Trophoblast cell (in vitro differentiated cells and primary cell): ENCODE data around the gene OR10X1. TPM values are rescaled to one million over a fixed set of nuclear protein-coding genes. Genes with fewer than 3 reads are reported as not detected.

Source experiments
- DNase-seq, 2 donors: peaks; one replicate each; pipeline ENCODE4 v3.0.0-alpha.2; 2016
- H2AFZ ChIP-seq: 2 replicates; pipeline ENCODE4 v1.6.1; 2013; ENCODE audit warnings: low read length, moderate library complexity, mild to moderate bottlenecking; ENCODE audit not compliant: insufficient read depth, poor library complexity
- H2AK5ac ChIP-seq: 2 replicates; pipeline ENCODE4 v1.6.1; 2013; ENCODE audit warnings: mild to moderate bottlenecking, low read length
- H2BK120ac ChIP-seq: 2 replicates; pipeline ENCODE4 v1.6.1; 2013; ENCODE audit warnings: low read length, mild to moderate bottlenecking, moderate library complexity; ENCODE audit not compliant: insufficient read depth, poor library complexity
- H2BK12ac ChIP-seq: 2 replicates; pipeline ENCODE4 v1.6.1; 2013; ENCODE audit warnings: mild to moderate bottlenecking, low read length, moderate library complexity
- H2BK5ac ChIP-seq: 2 replicates; pipeline ENCODE4 v1.6.1; 2013; ENCODE audit warnings: low read length, low read depth, moderate library complexity, mild to moderate bottlenecking; ENCODE audit not compliant: poor library complexity
- H3K14ac ChIP-seq: 2 replicates; pipeline ENCODE4 v1.6.1; 2013; ENCODE audit warnings: mild to moderate bottlenecking, low read length
- H3K18ac ChIP-seq: 2 replicates; pipeline ENCODE4 v1.6.1; 2013; ENCODE audit warnings: mild to moderate bottlenecking, low read length
- H3K23ac ChIP-seq: 2 replicates; pipeline ENCODE4 v1.6.1; 2013; ENCODE audit warnings: low read length
- H3K27ac ChIP-seq: 2 replicates; pipeline ENCODE4 v1.5.1; 2013; ENCODE audit warnings: low read depth, mild to moderate bottlenecking, inconsistent platforms, low read length, moderate library complexity
- H3K27me3 ChIP-seq: 2 replicates; pipeline ENCODE4 v1.6.1; 2013; ENCODE audit warnings: inconsistent platforms, mild to moderate bottlenecking, low read length, moderate library complexity; ENCODE audit not compliant: insufficient read depth
- H3K36me3 ChIP-seq, 2 experiments: 1 replicate in 1 of 2; 2 replicates in 1 of 2; pipeline ENCODE4 v1.6.1; 2013; ENCODE audit warnings: low read length in 2 of 2, mild to moderate bottlenecking in 2 of 2, moderate library complexity in 1 of 2; ENCODE audit not compliant: insufficient read depth in 2 of 2, control insufficient read depth in 1 of 2
- H3K4ac ChIP-seq: 2 replicates; pipeline ENCODE4 v1.6.1; 2013; ENCODE audit warnings: low read depth, mild to moderate bottlenecking, low read length, moderate library complexity
- H3K4me1 ChIP-seq, 2 experiments: 1 replicate in 1 of 2; 2 replicates in 1 of 2; pipeline ENCODE4 v1.6.1; 2013; ENCODE audit warnings: low read length in 2 of 2, mild to moderate bottlenecking in 2 of 2, moderate library complexity in 1 of 2; ENCODE audit not compliant: insufficient read depth in 2 of 2, control insufficient read depth in 1 of 2
- H3K4me2 ChIP-seq: 2 replicates; pipeline ENCODE4 v1.6.1; 2013; ENCODE audit warnings: inconsistent platforms, mild to moderate bottlenecking, low read length, moderate library complexity
- H3K4me3 ChIP-seq: 2 replicates; pipeline ENCODE4 v1.5.1; 2013; ENCODE audit warnings: mild to moderate bottlenecking, low read depth, low read length, inconsistent platforms
- H3K79me1 ChIP-seq: one replicate; pipeline ENCODE4 v1.6.1; 2013; ENCODE audit warnings: low read length
- H3K79me2 ChIP-seq: 2 replicates; pipeline ENCODE4 v1.6.1; 2013; ENCODE audit warnings: low read length, mild to moderate bottlenecking; ENCODE audit not compliant: control insufficient read depth, insufficient read depth, poor library complexity
- H3K9ac ChIP-seq: 2 replicates; pipeline ENCODE4 v1.6.1; 2013; ENCODE audit warnings: mild to moderate bottlenecking, low read length
- H3K9me3 ChIP-seq: 2 replicates; pipeline ENCODE4 v1.6.1; 2013; ENCODE audit warnings: low read depth, mild to moderate bottlenecking, control low read depth, inconsistent platforms, low read length; ENCODE audit not compliant: insufficient read depth
- H4K12ac ChIP-seq: 2 replicates; pipeline ENCODE4 v1.6.1; 2013; ENCODE audit warnings: low read depth, mild to moderate bottlenecking, low read length, moderate library complexity
- H4K8ac ChIP-seq: 2 replicates; pipeline ENCODE4 v1.6.1; 2013; ENCODE audit warnings: low read depth, mild to moderate bottlenecking, low read length, moderate library complexity
- H4K91ac ChIP-seq: one replicate; pipeline ENCODE4 v1.6.1; 2013; ENCODE audit warnings: low read depth, mild to moderate bottlenecking, low read length, moderate library complexity
- WGBS: extraction: QIAGEN DNeasy Blood & Tissue Kit; methylation state at CpG from one replicate; pipeline ENCODE4 v1.1.7; 2013; ENCODE audit warnings: missing lambda C conversion rate; ENCODE audit not compliant: insufficient read length, insufficient coverage; ENCODE audit errors: extremely low coverage; 5-methylcytosine and 5-hydroxymethylcytosine counted together
- polyA plus RNA-seq: library from polyadenylated mRNA; stranded (reverse); fragments of 200-250 nt; gene quantifications from 2 replicates; pipeline ENCODE4 v1.2.3, GENCODE V29; 2013

The OR10X1 gene
- not detected in 2 replicates for polyA plus RNA-seq

- no peak within 1 kb of the TSS for H4K91ac ChIP-seq
- H3K36me3 ChIP-seq: no peaks in the 10 kb centered on the region
- H3K4me3 ChIP-seq: no peak within 1 kb of the TSS
- no peak within 1 kb of the TSS for H3K9ac ChIP-seq
- H3K9me3 ChIP-seq: no peaks in the 10 kb centered on the region
- DNase-seq: peak in 1 of 2 donors; percentile 15
- no peak within 1 kb of the TSS for H3K4ac ChIP-seq
- no CpG with 5 or more reads among the region's 1 CpG for WGBS
- no peak within 1 kb of the TSS for H3K27ac ChIP-seq
- H3K79me2 ChIP-seq: no peaks in the 10 kb centered on the region
- no peak within 1 kb of the TSS for H2BK12ac ChIP-seq
- no peak within 1 kb of the TSS for H3K23ac ChIP-seq
- no peak within 1 kb of the TSS for H4K8ac ChIP-seq
- H3K18ac ChIP-seq: no peak within 1 kb of the TSS
- no peak within 1 kb of the TSS for H2AFZ ChIP-seq
- H3K79me1 ChIP-seq: no peaks in the 10 kb centered on the region
- H2BK120ac ChIP-seq: no peak within 1 kb of the TSS
- no peak within 1 kb of the TSS for H4K12ac ChIP-seq
- H3K14ac ChIP-seq: no peak within 1 kb of the TSS
- no peak within 1 kb of the TSS for H2AK5ac ChIP-seq
- H3K4me1 ChIP-seq: no peaks in the 10 kb centered on the region
- H3K4me2 ChIP-seq: no peak within 1 kb of the TSS
- no peak within 1 kb of the TSS for H2BK5ac ChIP-seq
- H3K27me3 ChIP-seq: no peaks in the 10 kb centered on the region
Measured at GRCh38 chr1:158579733-158580132, at the start of gene OR10X1. Gene OR10X1, minus strand, starts transcription at chr1:158579899. Its CDS starts 0 bp downstream, at chr1:158579899.

- no CpG with 5 or more reads among the region's 3 CpGs for WGBS
- no peak overlapping the region for H3K4me3 ChIP-seq
Measured at GRCh38 chr1:158613764-158614163, 34.1 kb upstream of the OR10X1 start.

GRCh38 chr1:158611916-158612315 lies 32.2 kb upstream of the OR10X1 start:
- H3K9me3 ChIP-seq: no peaks in the 10 kb centered on the region
- no peak overlapping the region for H3K4ac ChIP-seq
- H3K36me3 ChIP-seq: no peaks in the 10 kb centered on the region
- H3K9ac ChIP-seq: no peak overlapping the region
- no peaks in the 10 kb centered on the region for H3K79me2 ChIP-seq
- H4K12ac ChIP-seq: no peak overlapping the region
- no CpG with 5 or more reads among the region's 3 CpGs for WGBS
- no peak overlapping the region for H3K18ac ChIP-seq
- H2BK12ac ChIP-seq: no peak overlapping the region
- H3K4me2 ChIP-seq: no peak overlapping the region
- peaks cover 0 to 3% of the 10 kb centered on the region in 2 experiments for H3K4me1 ChIP-seq
- no peak overlapping the region for H2BK120ac ChIP-seq
- no peak overlapping the region for H2BK5ac ChIP-seq
- no peaks in the 10 kb centered on the region for H3K79me1 ChIP-seq
- no peak overlapping the region for H4K91ac ChIP-seq
- H3K4me3 ChIP-seq: no peak overlapping the region
- no peak overlapping the region for H3K27ac ChIP-seq
- H4K8ac ChIP-seq: no peak overlapping the region
- DNase-seq: peak in 1 of 2 donors; percentile 20
- H2AFZ ChIP-seq: no peak overlapping the region
- no peak overlapping the region for H2AK5ac ChIP-seq
- no peak overlapping the region for H3K23ac ChIP-seq
- no peak overlapping the region for H3K14ac ChIP-seq
- H3K27me3 ChIP-seq: no peaks in the 10 kb centered on the region

More at GRCh38 chr1:158613764-158614163, 34.1 kb upstream of the OR10X1 start:
- Histone ChIP-seq H3K9ac (no peak overlapping the region), H3K79me2 (no peaks in the 10 kb centered on the region), H3K9me3 (no peaks in the 10 kb centered on the region), H3K36me3 (no peaks in the 10 kb centered on the region), H3K4ac (no peak overlapping the region), H3K27ac (no peak overlapping the region), H4K8ac (no peak overlapping the region), H2AK5ac (no peak overlapping the region), H3K27me3 (no peaks in the 10 kb centered on the region), H2BK12ac (no peak overlapping the region), H3K4me1 (no peaks in the 10 kb centered on the region), H2BK5ac (no peak overlapping the region), H2AFZ (no peak overlapping the region), H4K12ac (no peak overlapping the region), H3K18ac (no peak overlapping the region), H3K14ac (no peak overlapping the region), H3K79me1 (no peaks in the 10 kb centered on the region), H3K23ac (no peak overlapping the region), H4K91ac (no peak overlapping the region), H2BK120ac (no peak overlapping the region), H3K4me2 (no peak overlapping the region)
- DNase-seq: no peak

GRCh38 chr1:158607296-158607695 lies 27.6 kb upstream of the OR10X1 start:
- H3K23ac ChIP-seq: no peak overlapping the region
- no peaks in the 10 kb centered on the region for H3K79me1 ChIP-seq

More at GRCh38 chr1:158607296-158607695, 27.6 kb upstream of the OR10X1 start:
- Histone ChIP-seq H3K27me3 (no peaks in the 10 kb centered on the region), H3K27ac (no peak overlapping the region), H4K8ac (no peak overlapping the region), H2AK5ac (no peak overlapping the region), H3K4ac (no peak overlapping the region), H2BK5ac (no peak overlapping the region), H3K4me1 (peaks cover 0 to 3% of the 10 kb centered on the region in 2 experiments), H2BK120ac (no peak overlapping the region), H4K12ac (no peak overlapping the region), H3K4me2 (no peak overlapping the region), H2AFZ (no peak overlapping the region), H3K14ac (no peak overlapping the region), H3K4me3 (no peak overlapping the region), H2BK12ac (no peak overlapping the region), H4K91ac (no peak overlapping the region), H3K9ac (no peak overlapping the region), H3K36me3 (no peaks in the 10 kb centered on the region), H3K18ac (no peak overlapping the region), H3K9me3 (no peaks in the 10 kb centered on the region), H3K79me2 (no peaks in the 10 kb centered on the region)
- no CpG with 5 or more reads among the region's 1 CpG for WGBS
- DNase-seq: no peak
